Neural cell (in vitro differentiated cells): ENCODE measurements around the gene SLC43A1.

ENCODE experiments used
- EP300 ChIP-seq: fragments of 450-650 bp; conservative IDR thresholded peaks from 2 replicates; pipeline ENCODE4 v1.6.1; 2014; ENCODE audit warnings: antibody characterized with exemption, mild to moderate bottlenecking, moderate library complexity; ENCODE audit not compliant: poor library complexity, severe bottlenecking
- POLR2AphosphoS5 ChIP-seq: IDR thresholded peaks from 2 replicates; pipeline ENCODE4 v1.6.1; 2012
- RAD21 ChIP-seq: fragments of 450-650 bp; conservative IDR thresholded peaks from 2 replicates; pipeline ENCODE4 v1.6.1; 2014; ENCODE audit warnings: antibody characterized with exemption, mild to moderate bottlenecking, moderate library complexity
- SMC3 ChIP-seq: fragments of 450-650 bp; conservative IDR thresholded peaks from 2 replicates; pipeline ENCODE4 v1.6.1; 2014; ENCODE audit warnings: antibody characterized with exemption, mild to moderate bottlenecking, moderate library complexity; ENCODE audit not compliant: poor library complexity
- TF ChIP-seq, protein P1 (sequence below): fragments of 450-650 bp; IDR thresholded peaks from 2 replicates; pipeline ENCODE4 v1.5.1; 2014; ENCODE audit warnings: antibody characterized with exemption, mild to moderate bottlenecking, moderate library complexity; ENCODE audit not compliant: poor library complexity, severe bottlenecking

DNA sequence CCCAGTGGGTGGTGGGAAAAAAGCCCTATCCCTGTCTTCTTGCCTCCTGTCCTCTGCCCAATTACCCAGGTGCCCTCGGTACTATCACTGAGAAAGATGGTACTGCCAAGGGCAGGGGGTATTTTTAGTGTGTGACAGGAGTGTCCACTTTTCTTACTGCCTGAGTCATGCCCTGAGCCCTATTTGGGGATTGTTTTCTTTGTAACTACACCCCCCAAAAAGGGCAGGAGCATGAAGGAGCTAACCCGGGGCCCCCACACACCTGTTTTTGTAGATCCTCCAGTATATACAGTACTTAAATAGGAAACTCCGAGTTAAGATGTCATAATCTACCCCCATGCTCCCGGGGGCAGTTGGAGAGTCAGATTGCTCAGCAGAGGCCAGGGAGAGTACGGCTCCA lies 25.7 kb upstream of the SLC43A1 start:
- TF ChIP-seq, protein P1, sequence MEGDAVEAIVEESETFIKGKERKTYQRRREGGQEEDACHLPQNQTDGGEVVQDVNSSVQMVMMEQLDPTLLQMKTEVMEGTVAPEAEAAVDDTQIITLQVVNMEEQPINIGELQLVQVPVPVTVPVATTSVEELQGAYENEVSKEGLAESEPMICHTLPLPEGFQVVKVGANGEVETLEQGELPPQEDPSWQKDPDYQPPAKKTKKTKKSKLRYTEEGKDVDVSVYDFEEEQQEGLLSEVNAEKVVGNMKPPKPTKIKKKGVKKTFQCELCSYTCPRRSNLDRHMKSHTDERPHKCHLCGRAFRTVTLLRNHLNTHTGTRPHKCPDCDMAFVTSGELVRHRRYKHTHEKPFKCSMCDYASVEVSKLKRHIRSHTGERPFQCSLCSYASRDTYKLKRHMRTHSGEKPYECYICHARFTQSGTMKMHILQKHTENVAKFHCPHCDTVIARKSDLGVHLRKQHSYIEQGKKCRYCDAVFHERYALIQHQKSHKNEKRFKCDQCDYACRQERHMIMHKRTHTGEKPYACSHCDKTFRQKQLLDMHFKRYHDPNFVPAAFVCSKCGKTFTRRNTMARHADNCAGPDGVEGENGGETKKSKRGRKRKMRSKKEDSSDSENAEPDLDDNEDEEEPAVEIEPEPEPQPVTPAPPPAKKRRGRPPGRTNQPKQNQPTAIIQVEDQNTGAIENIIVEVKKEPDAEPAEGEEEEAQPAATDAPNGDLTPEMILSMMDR: no peak
- TF ChIP-seq SMC3 (no peak), RAD21 (no peak), POLR2AphosphoS5 (no peak), EP300 (no peak)
